HG02973 (cell line): ENCODE results near the gene UPB1.
"Not testable (repeated sequence)": the region's sequence is repeated elsewhere in the genome, so short reads cannot be mapped to it uniquely, and the experiment has no call there.

Experiments
- ATAC-seq: cut with Tn5 transposase; IDR thresholded peaks from one replicate; pipeline ENCODE4 v1.9.1; 2021; ENCODE audit warnings: moderate library complexity; ENCODE audit not compliant: unreplicated experiment

The UPB1 gene

GRCh38 chr22:24529898-24530297 lies 34.8 kb downstream of the UPB1 start:
- ATAC-seq: no peak

GRCh38 chr22:24530968-24531367 lies 35.8 kb downstream of the UPB1 start:
- ATAC-seq: not testable (repeated sequence)

- ATAC-seq: no peak
Measured at GRCh38 chr22:24532075-24532474, 36.9 kb downstream of the UPB1 start.

GRCh38 chr22:24535348-24535747 lies 40.2 kb downstream of the UPB1 start:
- no peak for ATAC-seq

GRCh38 chr22:24536089-24536488 lies 41.0 kb downstream of the UPB1 start:
- ATAC-seq: no peak

- ATAC-seq: no peak
Measured at GRCh38 chr22:24540470-24540869, 45.3 kb downstream of the UPB1 start.

GRCh38 chr22:24541681-24542515 lies 46.8 kb downstream of the UPB1 start:
- no peak for ATAC-seq

GRCh38 chr22:24542641-24543040 lies 47.5 kb downstream of the UPB1 start:
- ATAC-seq: no peak

- ATAC-seq: no peak
Measured at GRCh38 chr22:24543185-24543601, 48.1 kb downstream of the UPB1 start.

- ATAC-seq: no peak
Measured at GRCh38 chr22:24543679-24544243, 48.6 kb downstream of the UPB1 start.

- no peak for ATAC-seq
Measured at GRCh38 chr22:24548812-24549211, 53.7 kb downstream of the UPB1 start.

- ATAC-seq: no peak
Measured at GRCh38 chr22:24550028-24550901, 55.1 kb downstream of the UPB1 start.

- no peak for ATAC-seq
Measured at GRCh38 chr22:24550902-24551435, 55.8 kb downstream of the UPB1 start.

- not testable (repeated sequence) for ATAC-seq
Measured at GRCh38 chr22:24552503-24553286, 57.6 kb downstream of the UPB1 start.

GRCh38 chr22:24553597-24554312 lies 58.6 kb downstream of the UPB1 start:
- no peak for ATAC-seq

GRCh38 chr22:24554313-24555164 lies 59.4 kb downstream of the UPB1 start, which contains the start of gene GUCD1:
TSS of gene GUCD1 (minus strand) at chr22:24555138. CDS start at chr22:24554991, 147 bp downstream.
- peak; percentile 3 for ATAC-seq

GRCh38 chr22:24555165-24556039 lies 60.3 kb downstream of the UPB1 start, which contains the start of gene SNRPD3:
TSS of gene SNRPD3 (plus strand) at chr22:24555999. CDS start at chr22:24557675, 1,676 bp downstream.
- ATAC-seq: peak; percentile 66

- ATAC-seq: no peak
Measured at GRCh38 chr22:24559471-24559870, 64.3 kb downstream of the UPB1 start.
